Testis (tissue), 2 donors: Measurements from ENCODE around the gene WFIKKN1.

Source experiments
- CTCF ChIP-seq, 3 experiments: fragments of 450-650 bp in 2 of 3; fragments of 200-600 bp in 1 of 3; sonication (generic) in 1 of 3; IDR thresholded peaks; one replicate each; pipeline ENCODE4 v1.5.1; 2016 to 2019; ENCODE audit warnings: antibody characterized with exemption in 3 of 3, mild to moderate bottlenecking in 2 of 3, moderate library complexity in 1 of 3
- POLR2A ChIP-seq: fragments of 450-650 bp; IDR thresholded peaks from one replicate; pipeline ENCODE4 v1.6.1; 2017; ENCODE audit warnings: antibody characterized with exemption, mild to moderate bottlenecking, moderate library complexity

- TF ChIP-seq CTCF (IDR thresholded peaks at IDR 0.05) = no peak
- no peak for TF ChIP-seq POLR2A
Observed at GRCh38 chr16:591892-592517, 38.8 kb upstream of the WFIKKN1 start.
